NCI-H345 treated with DMSO at 0.1 percent for 48 hours (cell line): ENCODE results near the gene TOR4A.

ENCODE experiments used
- DNase-seq: peaks from one replicate; lab custom pipeline; 2025; ENCODE audit not compliant: unreplicated experiment; lab: John Stamatoyannopoulos, UW

Gene TOR4A

GRCh38 chr9:137293482-137294090 is 16.1 kb downstream of the TOR4A start:
- no peak for DNase-seq

- no peak for DNase-seq
Observed at GRCh38 chr9:137294091-137294680, 16.7 kb downstream of the TOR4A start.

GRCh38 chr9:137294681-137295237 is 17.2 kb downstream of the TOR4A start:
- DNase-seq, result no peak

GRCh38 chr9:137295238-137295811 is 17.8 kb downstream of the TOR4A start:
- no peak for DNase-seq

GRCh38 chr9:137295849-137296669 is 18.5 kb downstream of the TOR4A start:
- DNase-seq, result no peak

- no peak for DNase-seq
Observed at GRCh38 chr9:137296670-137297664, 19.4 kb downstream of the TOR4A start.

GRCh38 chr9:137297966-137298365 is 20.4 kb downstream of the TOR4A start:
- no peak for DNase-seq

GRCh38 chr9:137298401-137299202 is 21.1 kb downstream of the TOR4A start:
- DNase-seq, result no peak

GRCh38 chr9:137299203-137299565 is 21.7 kb downstream of the TOR4A start:
- DNase-seq, result no peak

GRCh38 chr9:137299938-137300337 is 22.4 kb downstream of the TOR4A start:
- no peak for DNase-seq

- no peak for DNase-seq
Observed at GRCh38 chr9:137300567-137301080, 23.1 kb downstream of the TOR4A start.

GRCh38 chr9:137301081-137301947 is 23.8 kb downstream of the TOR4A start:
- no peak for DNase-seq

- peak; percentile 40 for DNase-seq
Observed at GRCh38 chr9:137302118-137302448, 24.6 kb downstream of the TOR4A start, which contains the start of gene NRARP. NRARP (minus strand) TSS chr9:137302271; CDS start chr9:137301928, 343 bp downstream.

- DNase-seq, result no peak
Observed at GRCh38 chr9:137302449-137303150, 25.1 kb downstream of the TOR4A start.

- DNase-seq, result no peak
Observed at GRCh38 chr9:137303151-137303892, 25.8 kb downstream of the TOR4A start.

GRCh38 chr9:137303893-137304382 is 26.4 kb downstream of the TOR4A start:
- no peak for DNase-seq
